Activated CD8-positive, alpha-beta memory T cell treated with anti-CD3 and anti-CD28 coated beads, Interleukin-2, amount 50 U/mL, for 48 hours (primary cell): ENCODE measurements around the gene SOWAHA.

Source experiments
- DNase-seq: peaks from one replicate; pipeline ENCODE4 v3.0.0-alpha.2; 2020

The SOWAHA gene

DNA sequence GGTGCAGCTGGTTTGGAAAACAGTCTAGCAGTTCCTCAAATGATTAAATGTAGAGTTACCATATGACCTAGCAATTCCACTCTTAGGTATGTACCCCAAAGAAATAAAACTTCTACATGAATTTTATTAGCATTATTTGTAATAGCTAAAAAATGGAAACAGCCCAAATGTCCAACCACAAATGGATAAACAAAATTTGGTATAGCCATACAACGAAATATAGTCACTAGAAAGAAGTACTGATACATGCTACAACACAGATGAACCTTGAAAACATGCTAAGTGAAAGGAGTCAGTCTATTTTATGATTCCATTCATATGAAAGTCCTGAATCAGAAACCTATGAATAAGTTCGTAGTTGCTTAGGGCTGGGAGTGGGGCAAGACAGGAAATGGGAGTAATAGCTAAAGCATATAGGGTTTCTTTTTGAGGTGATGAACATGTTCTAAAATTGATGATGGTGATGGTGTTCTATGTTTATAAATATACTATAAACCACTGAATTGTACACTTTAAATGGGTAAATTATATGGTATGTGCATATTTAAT is 46.9 kb downstream of the SOWAHA start:
- DNase-seq: no peak

DNA sequence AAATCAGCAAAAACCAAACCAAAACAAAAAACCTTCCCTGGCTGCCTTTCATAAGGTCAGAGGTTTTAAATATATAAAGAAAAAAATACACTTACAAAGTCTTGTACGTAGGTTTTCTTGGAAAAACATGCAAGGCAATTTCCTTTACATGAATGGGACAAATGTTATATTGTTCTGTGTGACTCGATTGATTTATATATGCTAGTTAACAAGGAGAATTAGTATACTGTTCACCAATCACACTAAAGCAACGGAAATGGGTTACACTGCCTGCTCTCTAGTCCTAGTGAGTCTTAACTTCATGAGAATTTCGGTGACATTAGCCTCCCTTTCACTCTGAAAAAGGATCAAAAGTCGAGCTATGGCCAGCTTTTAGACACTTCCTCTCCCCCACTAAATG is 47.6 kb downstream of the SOWAHA start:
- DNase-seq: no peak

DNA sequence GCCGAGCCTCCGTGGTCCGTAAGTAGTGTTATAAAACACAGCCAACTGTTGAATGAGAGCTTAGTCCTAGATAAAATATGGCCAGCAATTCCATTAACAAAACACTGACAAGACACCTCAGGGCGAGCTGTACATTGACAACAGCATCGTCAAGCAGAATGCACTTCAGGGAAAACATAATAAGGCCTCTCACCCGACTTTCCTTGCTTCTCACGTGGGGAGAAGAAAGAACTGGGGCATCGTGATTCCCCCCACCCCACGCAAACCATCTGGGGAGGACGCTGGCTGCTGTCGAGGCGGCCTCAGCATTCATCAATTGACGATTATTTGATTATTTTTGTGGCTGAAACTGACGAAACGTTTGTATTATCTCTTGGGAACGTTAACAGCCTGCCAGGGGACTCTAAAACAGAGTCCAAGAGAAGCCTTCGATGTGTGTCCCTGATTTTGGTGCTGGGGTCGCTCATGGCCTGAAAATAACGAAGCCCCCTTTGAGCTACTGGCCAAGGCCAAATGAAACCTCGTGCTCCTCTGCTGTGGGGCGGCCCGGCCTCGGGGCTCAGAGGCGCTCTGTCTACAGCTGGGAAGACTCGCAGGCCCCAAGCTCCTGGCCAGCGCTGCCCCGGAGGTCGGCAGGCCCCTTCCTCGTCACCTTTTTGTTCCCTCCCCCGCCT is 52.7 kb downstream of the SOWAHA start:
- DNase-seq: no peak
